ENCODE measurements around the gene HNF4A.

The HNF4A gene

DNA sequence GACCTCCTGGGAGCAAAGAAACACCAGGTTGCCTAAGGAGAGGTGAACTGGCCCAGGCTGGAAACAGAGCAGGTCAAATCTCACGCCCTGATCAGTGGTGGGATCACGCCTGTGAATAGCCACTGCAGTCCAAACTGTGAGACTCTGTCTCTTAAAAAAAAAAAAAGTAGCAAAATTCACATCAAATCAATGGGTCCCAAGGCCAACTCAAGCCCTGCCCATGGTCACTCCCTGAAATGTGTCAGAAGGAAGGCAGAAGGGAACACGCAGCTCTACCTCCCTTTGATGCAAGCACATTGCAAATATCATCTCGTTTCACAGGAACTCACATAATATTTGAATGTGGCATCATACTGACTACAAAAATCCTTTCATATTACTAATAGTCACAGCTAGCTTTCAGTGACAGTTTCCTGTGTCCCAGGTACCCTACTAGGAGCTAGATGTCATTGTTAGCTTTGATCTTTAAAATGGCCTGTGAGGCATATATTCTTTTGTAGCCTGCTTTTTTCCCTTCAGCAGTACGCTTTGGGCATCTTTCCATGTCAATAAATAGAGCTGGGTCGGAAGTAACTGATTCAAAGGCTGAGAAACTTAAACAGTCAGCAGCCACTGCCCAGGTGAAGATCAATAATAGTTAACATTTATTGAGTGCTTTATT lies 105.8 kb downstream of the HNF4A start:
- TF ChIP-seq, protein P1, sequence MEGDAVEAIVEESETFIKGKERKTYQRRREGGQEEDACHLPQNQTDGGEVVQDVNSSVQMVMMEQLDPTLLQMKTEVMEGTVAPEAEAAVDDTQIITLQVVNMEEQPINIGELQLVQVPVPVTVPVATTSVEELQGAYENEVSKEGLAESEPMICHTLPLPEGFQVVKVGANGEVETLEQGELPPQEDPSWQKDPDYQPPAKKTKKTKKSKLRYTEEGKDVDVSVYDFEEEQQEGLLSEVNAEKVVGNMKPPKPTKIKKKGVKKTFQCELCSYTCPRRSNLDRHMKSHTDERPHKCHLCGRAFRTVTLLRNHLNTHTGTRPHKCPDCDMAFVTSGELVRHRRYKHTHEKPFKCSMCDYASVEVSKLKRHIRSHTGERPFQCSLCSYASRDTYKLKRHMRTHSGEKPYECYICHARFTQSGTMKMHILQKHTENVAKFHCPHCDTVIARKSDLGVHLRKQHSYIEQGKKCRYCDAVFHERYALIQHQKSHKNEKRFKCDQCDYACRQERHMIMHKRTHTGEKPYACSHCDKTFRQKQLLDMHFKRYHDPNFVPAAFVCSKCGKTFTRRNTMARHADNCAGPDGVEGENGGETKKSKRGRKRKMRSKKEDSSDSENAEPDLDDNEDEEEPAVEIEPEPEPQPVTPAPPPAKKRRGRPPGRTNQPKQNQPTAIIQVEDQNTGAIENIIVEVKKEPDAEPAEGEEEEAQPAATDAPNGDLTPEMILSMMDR (IDR thresholded peaks at IDR 0.05; ENCODE audit: low read depth, low read length) = no peak
- no peak overlapping the region for H3K4me3 ChIP-seq (ENCODE audit: low read depth, low read length)
- no peak for DNase-seq
- H3K36me3 ChIP-seq = no peaks in the 10 kb centered on the region
- H3K4me1 ChIP-seq = no peaks in the 10 kb centered on the region
- H3K9me3 ChIP-seq = no peaks in the 10 kb centered on the region
- no peaks in the 10 kb centered on the region for H3K27me3 ChIP-seq

DNA sequence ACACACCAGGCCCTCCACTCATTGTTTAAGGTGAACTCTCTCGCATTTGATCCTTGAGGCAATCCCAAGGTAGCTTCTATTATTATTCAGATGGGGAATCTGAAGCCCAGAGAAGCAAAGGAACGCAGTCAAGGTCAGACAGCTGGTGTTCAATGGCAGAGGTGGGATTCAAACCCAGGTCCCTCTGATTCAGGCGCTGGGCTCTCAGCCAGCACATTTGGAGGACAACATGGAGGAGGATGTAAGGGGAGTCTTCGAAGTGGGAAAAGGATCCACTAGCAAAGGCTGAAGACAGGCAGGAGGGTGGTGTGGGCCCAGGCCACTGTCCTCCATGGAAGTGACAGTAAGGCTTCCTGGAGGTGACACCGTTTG lies 106.3 kb downstream of the HNF4A start:
- DNase-seq = no peak
- TF ChIP-seq, protein P1 (IDR thresholded peaks at IDR 0.05; ENCODE audit: low read depth, low read length) = no peak
- Histone ChIP-seq H3K27me3 (no peaks in the 10 kb centered on the region), H3K9me3 (no peaks in the 10 kb centered on the region), H3K36me3 (no peaks in the 10 kb centered on the region), H3K4me3 (ENCODE audit: low read depth, low read length) (no peak overlapping the region), H3K4me1 (no peaks in the 10 kb centered on the region)

DNA sequence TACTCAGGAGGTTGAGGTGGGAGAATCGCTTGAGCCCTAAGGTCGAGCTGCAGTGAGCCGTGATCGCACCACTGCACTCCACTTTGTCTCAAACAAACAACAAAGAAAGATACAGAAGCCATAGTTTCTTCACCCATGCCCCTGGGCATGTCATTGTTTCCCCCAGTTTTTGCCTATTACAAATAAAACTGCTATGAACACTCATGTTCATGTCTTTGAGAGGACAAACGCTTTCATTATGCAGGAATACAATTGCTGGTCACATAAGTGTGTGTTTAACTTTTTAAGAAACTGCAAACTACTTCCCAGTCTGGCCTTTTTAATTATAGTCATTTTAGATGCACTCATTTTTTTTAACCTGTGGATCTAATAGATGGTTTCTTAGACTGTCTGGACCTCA lies 108.0 kb downstream of the HNF4A start:
- no peaks in the 10 kb centered on the region for H3K4me1 ChIP-seq
- no peaks in the 10 kb centered on the region for H3K36me3 ChIP-seq
- H3K4me3 ChIP-seq (ENCODE audit: low read depth, low read length) = no peak overlapping the region
- TF ChIP-seq, protein P1 (IDR thresholded peaks at IDR 0.05; ENCODE audit: low read depth, low read length) = no peak
- no peaks in the 10 kb centered on the region for H3K9me3 ChIP-seq
- no peaks in the 10 kb centered on the region for H3K27me3 ChIP-seq
- DNase-seq = no peak

DNA sequence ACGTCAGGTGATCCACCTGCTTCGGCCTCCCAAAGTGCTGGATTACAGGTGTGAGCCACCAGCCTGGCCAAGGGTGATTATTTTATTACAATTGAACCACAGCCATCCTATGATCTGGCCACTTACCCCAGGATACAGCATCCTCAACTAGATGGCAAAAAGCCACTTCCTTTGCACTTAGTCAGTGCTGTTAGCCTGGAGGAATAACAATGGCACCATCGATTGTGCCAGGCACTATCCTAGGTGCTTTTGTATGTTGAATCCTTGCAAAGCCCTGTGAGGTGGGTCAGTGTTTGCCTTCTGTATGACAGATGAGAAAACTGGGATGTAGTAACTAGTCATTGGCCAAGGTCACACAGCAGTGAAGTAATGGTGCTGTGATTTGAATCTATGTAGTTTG lies 109.0 kb downstream of the HNF4A start:
- TF ChIP-seq, protein P1 (IDR thresholded peaks at IDR 0.05; ENCODE audit: low read depth, low read length) = no peak
- no peaks in the 10 kb centered on the region for H3K9me3 ChIP-seq
- no peak for DNase-seq
- H3K4me1 ChIP-seq = no peaks in the 10 kb centered on the region
- no peaks in the 10 kb centered on the region for H3K36me3 ChIP-seq
- no peak overlapping the region for H3K4me3 ChIP-seq (ENCODE audit: low read depth, low read length)
- H3K27me3 ChIP-seq = no peaks in the 10 kb centered on the region

DNA sequence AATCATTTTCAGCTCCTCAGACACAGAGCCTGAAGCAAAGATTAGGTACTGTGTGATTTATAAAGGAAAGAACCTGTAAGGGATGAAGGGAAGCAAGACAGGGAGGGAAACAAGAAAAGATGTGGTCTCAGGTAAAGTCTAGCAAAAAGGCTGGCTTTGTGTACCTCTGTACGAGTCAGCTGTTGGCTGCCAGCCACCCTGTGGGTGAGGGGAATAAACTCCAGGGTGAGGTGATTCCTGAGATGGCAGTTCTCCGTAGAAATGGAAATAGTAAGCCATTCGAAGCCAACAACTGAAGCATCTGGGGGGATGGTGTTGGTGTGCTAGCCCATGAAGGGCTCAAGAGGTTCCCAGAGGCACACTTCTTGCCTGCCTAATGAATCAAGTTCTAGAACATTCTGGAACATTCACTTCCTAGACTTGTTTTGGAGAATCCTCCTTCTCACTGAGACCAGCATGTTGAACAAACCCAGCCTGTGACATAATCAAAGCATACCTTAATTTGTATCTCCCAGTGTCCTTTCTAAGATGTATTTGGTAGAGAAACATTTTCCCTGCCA lies 109.6 kb downstream of the HNF4A start:
- no peak overlapping the region for H3K4me3 ChIP-seq (ENCODE audit: low read depth, low read length)
- no peaks in the 10 kb centered on the region for H3K4me1 ChIP-seq
- no peaks in the 10 kb centered on the region for H3K36me3 ChIP-seq
- no peak for DNase-seq
- no peaks in the 10 kb centered on the region for H3K27me3 ChIP-seq
- TF ChIP-seq, protein P1 (IDR thresholded peaks at IDR 0.05; ENCODE audit: low read depth, low read length) = no peak
- no peaks in the 10 kb centered on the region for H3K9me3 ChIP-seq

DNA sequence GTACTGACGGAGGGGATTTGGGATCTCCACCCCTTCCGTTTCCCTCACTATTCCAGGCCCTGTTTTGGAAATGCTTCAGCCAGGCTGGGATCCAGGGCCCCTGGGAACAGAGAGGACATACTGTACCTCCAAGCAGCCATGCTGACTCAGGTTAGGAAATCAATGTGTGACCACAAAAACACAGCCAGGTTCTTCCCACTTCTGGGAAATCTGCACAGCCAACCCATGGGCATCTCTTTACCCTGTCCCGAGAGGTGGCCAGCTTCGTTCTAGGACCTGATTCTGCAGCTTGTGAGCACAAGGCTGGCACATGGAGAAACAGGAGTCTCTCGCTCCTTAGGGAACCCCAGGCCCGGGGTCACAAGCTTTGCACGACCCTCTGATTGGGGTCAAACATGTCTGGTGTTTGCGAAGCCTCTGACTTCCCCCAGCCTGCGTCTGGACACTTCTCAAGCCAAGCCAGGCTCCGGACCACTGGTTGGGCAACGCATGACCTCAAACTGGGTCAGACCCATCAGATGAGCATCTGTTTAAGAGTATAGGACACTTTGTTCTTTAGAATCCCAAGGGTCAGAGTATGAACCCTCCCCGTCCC lies 111.9 kb downstream of the HNF4A start:
- Histone ChIP-seq H3K4me1 (no peaks in the 10 kb centered on the region), H3K9me3 (no peaks in the 10 kb centered on the region), H3K36me3 (no peaks in the 10 kb centered on the region), H3K4me3 (ENCODE audit: low read depth, low read length) (no peak overlapping the region), H3K27me3 (no peaks in the 10 kb centered on the region)
- no peak for DNase-seq
- TF ChIP-seq, protein P1 (IDR thresholded peaks at IDR 0.05; ENCODE audit: low read depth, low read length) = no peak
